ENCODE results near the gene SRRM1.
"Not testable (repeated sequence)": the region's sequence is repeated elsewhere in the genome, so short reads cannot be mapped to it uniquely, and the experiment has no call there.

Gene SRRM1

GRCh38 chr1:24717887-24718650, 75.0 kb downstream of the SRRM1 start:
- no peak for DNase-seq (ENCODE audit: low read depth)
- H3K4me3 ChIP-seq (ENCODE audit: low read depth, low read length): no peak overlapping the region
- TF ChIP-seq CTCF (IDR thresholded peaks at IDR 0.05; ENCODE audit: insufficient read depth, low read depth, low read length, missing control alignments): no peak

- no peak for TF ChIP-seq CTCF (IDR thresholded peaks at IDR 0.05; ENCODE audit: insufficient read depth, low read depth, low read length, missing control alignments)
- no peak overlapping the region for H3K4me3 ChIP-seq (ENCODE audit: low read depth, low read length)
- DNase-seq (ENCODE audit: low read depth): no peak
Measured at GRCh38 chr1:24720152-24720551, 77.0 kb downstream of the SRRM1 start.

GRCh38 chr1:24721533-24721932, 78.4 kb downstream of the SRRM1 start:
- H3K4me3 ChIP-seq (ENCODE audit: low read depth, low read length): no peak overlapping the region
- no peak for DNase-seq (ENCODE audit: low read depth)
- TF ChIP-seq CTCF (IDR thresholded peaks at IDR 0.05; ENCODE audit: insufficient read depth, low read depth, low read length, missing control alignments): no peak

- not testable (repeated sequence) for DNase-seq (ENCODE audit: low read depth); H3K4me3 ChIP-seq (ENCODE audit: low read depth, low read length)
Measured at GRCh38 chr1:24722073-24723035, 79.3 kb downstream of the SRRM1 start.

Data from GM12865 (cell line).